ENCODE results near the gene USP37.

The USP37 gene

GRCh38 chr2:218429911-218430692 lies 138.0 kb downstream of the USP37 start:
- H3K4me3 ChIP-seq (replicated peaks; ENCODE audit: low read depth, low read length) = no peak overlapping the region
- H3K27me3 ChIP-seq (replicated peaks; ENCODE audit: control insufficient read depth, insufficient read depth, low read length) = no peaks in the 10 kb centered on the region
- no peak for DNase-seq (ENCODE audit: extremely low read depth, insufficient read length)
- H3K36me3 ChIP-seq (ENCODE audit: control insufficient read depth, insufficient read depth, low read length) = no peaks in the 10 kb centered on the region
- no peak for TF ChIP-seq CTCF (IDR thresholded peaks at IDR 0.05; ENCODE audit: insufficient read depth, low read length, poor library complexity, severe bottlenecking)

- Histone ChIP-seq H3K4me3 (replicated peaks; ENCODE audit: low read depth, low read length) (no peak overlapping the region), H3K27me3 (replicated peaks; ENCODE audit: control insufficient read depth, insufficient read depth, low read length) (no peaks in the 10 kb centered on the region), H3K36me3 (ENCODE audit: control insufficient read depth, insufficient read depth, low read length) (no peaks in the 10 kb centered on the region)
- no peak for TF ChIP-seq CTCF (IDR thresholded peaks at IDR 0.05; ENCODE audit: insufficient read depth, low read length, poor library complexity, severe bottlenecking)
- no peak for DNase-seq (ENCODE audit: extremely low read depth, insufficient read length)
Measured at GRCh38 chr2:218428846-218429558, 139.1 kb downstream of the USP37 start.

GRCh38 chr2:218427741-218428140 lies 140.4 kb downstream of the USP37 start:
- Histone ChIP-seq H3K36me3 (ENCODE audit: control insufficient read depth, insufficient read depth, low read length) (no peaks in the 10 kb centered on the region), H3K27me3 (replicated peaks; ENCODE audit: control insufficient read depth, insufficient read depth, low read length) (no peaks in the 10 kb centered on the region), H3K4me3 (replicated peaks; ENCODE audit: low read depth, low read length) (no peak overlapping the region)
- DNase-seq (ENCODE audit: extremely low read depth, insufficient read length) = no peak
- no peak for TF ChIP-seq CTCF (IDR thresholded peaks at IDR 0.05; ENCODE audit: insufficient read depth, low read length, poor library complexity, severe bottlenecking)

- TF ChIP-seq CTCF (IDR thresholded peaks at IDR 0.05; ENCODE audit: insufficient read depth, low read length, poor library complexity, severe bottlenecking) = no peak
- DNase-seq (ENCODE audit: extremely low read depth, insufficient read length) = no peak
- H3K36me3 ChIP-seq (ENCODE audit: control insufficient read depth, insufficient read depth, low read length) = no peaks in the 10 kb centered on the region
- H3K4me3 ChIP-seq (replicated peaks; ENCODE audit: low read depth, low read length) = no peak overlapping the region
- H3K27me3 ChIP-seq (replicated peaks; ENCODE audit: control insufficient read depth, insufficient read depth, low read length) = no peaks in the 10 kb centered on the region
Measured at GRCh38 chr2:218425531-218425930, 142.6 kb downstream of the USP37 start.

- no peaks in the 10 kb centered on the region for H3K36me3 ChIP-seq (ENCODE audit: control insufficient read depth, insufficient read depth, low read length)
- H3K27me3 ChIP-seq (replicated peaks; ENCODE audit: control insufficient read depth, insufficient read depth, low read length) = no peaks in the 10 kb centered on the region
- no peak for DNase-seq (ENCODE audit: extremely low read depth, insufficient read length)
- TF ChIP-seq CTCF (IDR thresholded peaks at IDR 0.05; ENCODE audit: insufficient read depth, low read length, poor library complexity, severe bottlenecking) = no peak
- H3K4me3 ChIP-seq (replicated peaks; ENCODE audit: low read depth, low read length) = no peak overlapping the region
Measured at GRCh38 chr2:218423584-218423983, 144.6 kb downstream of the USP37 start.
